GM18505 (cell line): ENCODE measurements around the gene PIP5K1A.
A peak's percentile ranks its signal among the peaks of the same experiment; 100 is the strongest.
"Not testable (repeated sequence)": the region's sequence is repeated elsewhere in the genome, so short reads cannot be mapped to it uniquely, and the experiment has no call there.

Source experiments
- ATAC-seq: cut with Tn5 transposase; IDR thresholded peaks from one replicate; pipeline ENCODE4 v1.9.1; 2021; ENCODE audit not compliant: unreplicated experiment
- POLR2A ChIP-seq: IDR thresholded peaks from 4 replicates; pipeline ENCODE4 v1.6.1; 2011; ENCODE audit warnings: borderline replicate concordance; ENCODE audit not compliant: insufficient read depth, insufficient read length; ENCODE audit errors: extremely low read depth

Gene PIP5K1A

DNA sequence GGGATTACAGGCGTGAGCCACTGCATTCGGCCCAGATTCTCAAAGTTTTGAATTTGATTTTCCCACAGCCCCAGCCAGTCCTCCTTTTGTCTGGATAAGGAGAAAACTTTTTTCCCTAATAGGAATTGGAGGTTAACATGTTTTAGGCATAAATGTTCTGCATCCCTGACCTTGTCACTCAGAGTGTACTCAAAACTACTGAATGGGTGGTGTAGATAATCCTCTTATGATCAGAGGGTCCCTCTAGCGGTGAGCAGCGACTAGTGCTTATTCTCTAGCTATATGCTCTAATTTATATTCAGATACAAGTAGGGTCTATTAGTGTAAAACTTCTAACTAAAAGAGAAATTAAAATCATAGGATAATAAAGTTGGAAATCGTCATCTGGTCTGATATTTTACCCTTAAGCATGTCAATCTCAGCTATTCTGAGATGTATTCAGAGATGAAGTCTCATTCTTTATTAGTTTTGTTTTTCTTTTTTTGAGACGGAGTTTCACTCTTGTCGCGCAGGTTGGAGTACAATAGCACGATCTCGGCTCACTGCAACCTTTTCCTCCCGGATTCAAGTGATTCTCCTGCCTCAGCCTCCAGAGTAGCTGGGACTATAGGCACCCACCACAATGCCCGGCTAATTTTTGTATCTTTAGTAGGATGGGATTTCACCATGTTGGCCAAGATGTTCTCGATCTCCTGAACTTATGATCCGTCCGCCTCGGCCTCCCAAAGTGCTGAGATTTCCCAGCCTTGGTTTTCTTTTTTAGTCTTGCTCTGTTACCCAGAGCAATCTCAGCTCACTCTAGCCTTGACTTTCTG lies 53.5 kb downstream of the PIP5K1A start:
- ATAC-seq = no peak
- no peak for TF ChIP-seq POLR2A

DNA sequence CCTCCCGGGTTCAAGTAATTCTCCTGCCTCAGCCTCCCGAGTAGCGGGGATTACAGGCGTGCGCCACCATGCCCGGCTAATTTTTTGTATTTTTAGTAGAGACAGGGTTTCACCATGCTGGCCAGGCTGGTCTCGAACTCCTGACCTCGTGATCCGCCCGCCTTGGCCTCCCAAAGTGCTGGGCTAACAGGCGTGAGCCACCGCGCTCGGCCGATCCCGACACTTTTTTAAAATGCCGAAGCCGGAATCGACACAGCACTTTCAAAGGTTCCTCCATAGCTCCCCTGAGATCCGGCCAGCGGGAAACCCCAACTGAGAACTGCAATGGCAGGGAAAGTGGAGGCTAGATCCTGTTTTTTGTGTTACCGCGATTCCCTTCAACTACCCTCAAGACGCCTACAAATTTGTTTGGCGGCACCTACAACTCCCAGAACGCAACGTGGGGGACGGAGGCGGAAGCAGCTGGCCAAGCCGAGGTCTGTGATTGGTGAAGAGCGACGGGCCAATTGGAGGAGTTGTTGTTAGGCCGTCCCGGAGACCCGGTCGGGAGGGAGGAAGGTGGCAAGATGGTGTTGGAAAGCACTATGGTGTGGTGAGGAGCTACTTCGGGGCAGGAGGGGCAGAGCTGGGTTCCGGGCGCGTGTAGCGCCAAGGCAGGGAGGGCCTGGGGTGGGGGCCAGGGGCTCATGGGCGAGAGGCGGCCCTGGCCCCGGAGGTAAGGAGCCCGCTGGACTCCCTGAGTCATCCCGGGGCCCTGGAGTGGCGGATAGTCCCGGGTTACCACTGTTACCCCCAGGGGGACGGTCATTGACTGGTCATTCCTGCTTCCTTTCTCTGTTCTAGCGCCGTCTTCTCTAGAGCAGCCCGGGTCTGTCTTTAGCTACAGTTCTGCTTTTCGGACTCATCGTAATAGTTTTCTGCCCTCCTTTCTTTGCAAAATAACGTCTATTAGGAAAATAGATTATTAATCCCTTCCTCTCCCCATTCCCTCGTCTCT lies 56.2 kb downstream of the PIP5K1A start, which contains the start of gene PSMD4:
Gene PSMD4, plus strand, starts transcription at position 518 of the 997 bp plus-strand sequence. Its CDS starts 49 bp downstream, at position 567.
- TF ChIP-seq POLR2A = peak; percentile 96
- ATAC-seq = peak; percentile 91

DNA sequence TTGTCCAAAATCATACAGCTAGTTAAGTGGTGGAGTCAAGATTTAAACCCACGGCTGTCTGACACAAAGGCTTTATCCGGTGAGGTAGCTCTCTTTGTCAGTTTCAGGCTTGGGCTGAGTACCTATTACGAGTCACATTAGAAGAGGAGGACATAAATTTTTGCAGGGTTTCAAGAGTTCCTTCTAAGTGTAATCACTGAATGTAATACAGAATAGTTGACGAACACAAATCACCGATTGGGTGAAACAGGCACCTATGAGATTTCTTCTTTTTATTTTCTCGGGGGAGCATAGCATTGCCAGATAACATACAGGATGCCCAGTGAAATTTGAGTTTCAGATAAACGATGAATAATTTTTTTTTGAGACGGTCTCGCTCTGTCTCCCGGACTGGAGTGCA lies 57.0 kb downstream of the PIP5K1A start:
- no peak for ATAC-seq
- TF ChIP-seq POLR2A = no peak

DNA sequence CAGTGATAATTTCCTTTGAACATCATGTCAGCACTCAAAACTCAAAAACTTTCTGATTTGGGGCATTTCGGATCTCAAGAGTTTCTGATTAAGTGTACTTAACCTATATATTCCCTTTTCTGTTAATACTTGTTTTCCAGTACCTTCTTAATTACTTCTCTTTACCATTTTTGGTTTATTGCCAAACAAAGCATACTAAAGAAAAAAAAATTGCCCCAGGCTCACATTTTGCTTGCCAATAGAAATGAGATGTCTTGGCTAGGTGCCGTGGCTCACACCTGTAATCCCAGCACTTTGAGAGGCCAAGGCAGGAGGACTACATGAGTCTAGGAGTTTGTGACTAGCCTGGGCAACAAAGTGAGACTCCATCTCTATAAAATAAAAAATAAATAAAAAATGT lies 61.0 kb downstream of the PIP5K1A start:
- ATAC-seq = no peak
- no peak for TF ChIP-seq POLR2A

DNA sequence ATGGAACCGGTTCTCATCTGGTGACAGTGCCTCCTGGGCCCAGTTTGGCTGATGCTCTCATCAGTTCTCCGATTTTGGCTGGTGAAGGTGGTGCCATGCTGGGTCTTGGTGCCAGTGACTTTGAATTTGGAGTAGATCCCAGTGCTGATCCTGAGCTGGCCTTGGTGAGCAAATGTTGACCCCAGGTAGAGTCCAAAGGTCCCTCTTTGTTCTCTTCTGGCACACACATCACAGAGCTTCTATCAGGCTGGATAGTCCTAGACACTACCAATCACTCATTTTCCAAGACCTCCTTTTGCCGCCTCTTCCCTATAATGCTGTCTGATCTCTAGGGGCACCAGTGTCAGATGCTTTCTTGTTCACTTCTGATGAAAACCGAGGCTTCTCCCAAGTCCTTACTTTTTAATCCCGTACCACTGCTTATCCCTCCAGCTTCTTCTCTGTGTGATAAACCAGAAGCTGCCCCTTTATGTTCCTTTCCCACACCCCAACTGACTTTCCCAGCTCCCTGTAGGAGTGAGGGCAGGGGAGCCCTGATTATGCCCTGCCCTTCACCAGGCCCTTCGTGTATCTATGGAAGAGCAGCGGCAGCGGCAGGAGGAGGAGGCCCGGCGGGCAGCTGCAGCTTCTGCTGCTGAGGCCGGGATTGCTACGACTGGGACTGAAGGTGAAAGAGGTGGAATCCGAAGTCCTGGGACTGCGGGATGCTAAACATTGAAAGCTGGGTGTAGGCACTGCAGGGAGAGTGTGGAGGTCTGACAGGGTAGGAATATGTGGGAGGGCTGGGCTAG lies 67.3 kb downstream of the PIP5K1A start:
- no peak for TF ChIP-seq POLR2A
- no peak for ATAC-seq

DNA sequence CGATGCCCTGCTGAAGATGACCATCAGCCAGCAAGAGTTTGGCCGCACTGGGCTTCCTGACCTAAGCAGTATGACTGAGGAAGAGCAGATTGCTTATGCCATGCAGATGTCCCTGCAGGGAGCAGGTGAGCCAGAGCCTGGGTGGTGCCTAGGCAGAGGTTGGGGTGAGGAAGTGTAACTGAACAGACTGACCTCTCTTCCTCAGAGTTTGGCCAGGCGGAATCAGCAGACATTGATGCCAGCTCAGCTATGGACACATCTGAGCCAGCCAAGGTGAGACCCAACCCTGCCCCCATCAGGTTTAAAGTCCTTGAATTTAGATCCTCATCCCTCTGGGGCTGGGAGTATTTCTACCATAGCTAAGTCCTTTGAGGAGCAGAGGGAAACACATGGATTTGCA lies 68.0 kb downstream of the PIP5K1A start:
- no peak for TF ChIP-seq POLR2A
- ATAC-seq = no peak

DNA sequence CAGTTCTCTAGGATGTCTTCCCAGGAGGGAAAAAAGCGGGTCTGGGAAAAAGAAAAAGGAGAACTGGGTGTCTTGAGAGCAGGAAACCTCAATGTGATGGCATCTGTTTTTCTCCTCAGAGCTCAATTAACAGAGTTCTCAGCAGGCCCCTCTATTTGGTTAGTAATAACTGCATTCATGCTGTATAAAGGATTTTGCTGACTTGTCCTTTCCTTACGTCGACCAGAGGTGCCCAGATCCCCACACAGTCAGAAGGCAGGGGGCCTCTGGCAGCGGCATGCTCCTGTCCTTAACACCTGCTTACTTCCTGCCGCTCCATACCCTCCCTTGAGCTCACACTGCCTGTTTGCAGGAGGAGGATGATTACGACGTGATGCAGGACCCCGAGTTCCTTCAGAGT lies 68.5 kb downstream of the PIP5K1A start:
- no peak for ATAC-seq

DNA sequence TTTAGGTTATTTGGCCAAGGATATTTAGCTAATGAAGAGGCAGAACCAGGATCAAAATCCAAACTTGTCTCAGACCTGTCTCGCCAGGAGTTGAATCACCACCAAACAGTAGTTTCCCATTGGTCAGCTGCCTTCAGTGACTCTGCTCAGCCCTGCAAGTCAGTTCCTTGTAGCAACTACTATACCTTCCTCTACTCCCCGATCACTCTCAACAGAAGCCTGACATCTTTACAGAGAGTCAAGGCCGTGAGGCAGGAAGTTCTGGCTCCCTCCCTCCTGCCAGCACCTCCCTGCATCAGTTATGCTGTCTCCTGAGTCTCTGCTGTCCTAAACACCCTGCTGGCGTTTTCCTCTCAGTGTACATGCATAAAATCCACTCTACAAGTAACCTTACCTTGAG lies 69.4 kb downstream of the PIP5K1A start:
- ATAC-seq = no peak
- no peak for TF ChIP-seq POLR2A

More for the DNA sequence above, 68.5 kb downstream of the PIP5K1A start:
- TF ChIP-seq POLR2A = no peak

DNA sequence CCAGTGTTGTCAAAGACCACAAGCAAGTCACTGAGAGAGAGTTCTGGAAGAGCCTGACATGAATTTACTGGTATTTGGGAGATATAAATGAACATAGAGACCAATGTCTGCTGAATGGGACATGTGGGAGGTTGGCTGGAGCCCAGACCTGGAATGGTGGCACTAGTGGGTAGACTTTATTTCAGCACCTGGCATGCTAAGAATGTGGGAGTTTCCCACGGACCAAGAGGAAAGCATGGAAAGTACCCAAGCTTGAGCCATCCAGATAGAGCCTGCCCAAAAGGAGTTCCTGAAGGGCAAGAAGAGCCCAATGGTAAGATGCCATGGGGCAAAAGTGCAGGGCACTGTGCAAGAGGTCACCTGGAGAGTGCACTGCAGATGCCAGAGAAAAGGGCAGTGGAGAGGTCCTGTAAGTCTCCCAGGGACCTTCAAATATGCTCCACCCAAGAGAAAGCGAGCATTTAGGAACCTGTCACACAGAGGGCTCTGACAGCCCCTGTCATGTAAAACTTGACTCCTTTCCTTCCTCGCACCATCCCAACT lies 75.6 kb downstream of the PIP5K1A start:
- TF ChIP-seq POLR2A = no peak
- no peak for ATAC-seq

DNA sequence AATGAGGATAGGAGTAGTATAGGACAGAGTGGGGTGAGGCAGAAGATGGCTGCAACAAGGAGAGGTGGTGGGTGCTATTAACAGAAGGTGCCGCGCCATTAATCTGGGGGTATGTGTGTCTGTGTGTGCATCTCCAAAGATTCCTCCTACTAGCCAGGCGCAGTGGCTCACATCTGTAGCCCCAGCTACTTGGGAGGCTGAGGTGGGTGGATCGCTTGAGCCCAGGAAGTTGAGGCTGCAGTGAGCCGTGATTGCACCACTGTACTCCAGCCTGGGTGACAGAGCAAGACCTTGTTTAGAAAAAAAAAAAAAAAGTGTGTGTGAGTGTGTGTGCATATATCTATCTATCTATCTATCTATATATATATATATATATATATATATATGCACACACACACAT lies 77.0 kb downstream of the PIP5K1A start:
- not testable (repeated sequence) for ATAC-seq

DNA sequence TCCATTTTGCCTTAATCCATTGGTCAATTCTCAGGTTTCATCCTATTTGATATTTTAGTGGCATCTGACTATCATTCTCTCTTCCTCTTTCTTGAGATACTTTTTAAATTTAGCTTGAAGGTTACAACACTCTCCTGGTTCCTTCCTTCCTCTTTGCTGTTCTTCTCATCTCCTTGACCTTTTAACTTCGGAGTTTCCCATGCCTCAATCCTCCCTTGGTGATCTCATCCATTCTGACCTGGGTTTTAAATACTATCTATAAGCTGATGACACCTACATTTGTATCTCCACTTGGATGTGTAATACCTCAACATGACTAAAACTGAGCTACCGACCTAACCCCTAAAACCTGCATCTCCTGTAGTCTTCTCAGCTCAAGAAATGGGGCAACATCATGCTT lies 78.9 kb downstream of the PIP5K1A start:
- no peak for TF ChIP-seq POLR2A
- no peak for ATAC-seq

DNA sequence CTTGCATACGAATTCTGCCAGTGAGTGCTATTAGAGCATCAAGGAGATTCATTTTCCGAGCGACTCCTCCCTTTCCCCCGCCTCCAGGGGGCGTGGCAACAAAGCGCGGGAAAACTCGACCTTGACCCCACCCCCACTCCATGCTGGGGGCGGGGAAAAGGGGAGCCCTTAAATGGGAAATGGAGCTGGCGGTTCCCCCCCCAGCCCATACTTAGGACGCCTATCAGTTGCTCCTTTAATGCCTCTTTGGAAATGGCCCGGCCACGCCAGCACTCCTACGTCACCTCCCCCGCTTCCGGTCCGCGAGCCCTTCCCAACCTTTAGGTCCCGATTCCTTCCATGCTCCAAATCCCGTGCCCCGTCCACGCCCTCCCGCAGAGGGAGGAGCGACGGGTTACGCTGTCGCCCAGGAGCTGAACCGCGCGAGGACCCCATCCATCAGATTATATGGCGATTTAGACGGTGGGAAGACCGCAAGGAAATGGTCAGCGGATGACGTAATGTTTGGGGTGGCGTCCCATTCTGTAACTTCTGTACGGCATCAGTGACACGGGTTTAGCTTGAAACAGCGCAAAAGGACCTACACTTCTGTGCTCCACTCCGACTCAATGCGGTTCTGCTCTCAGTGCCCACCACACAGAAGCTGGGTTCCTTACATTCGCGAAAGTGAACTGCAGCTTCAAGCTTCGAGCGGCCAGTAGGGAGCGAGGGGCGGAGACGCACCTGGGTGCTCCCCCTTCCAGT lies 83.0 kb downstream of the PIP5K1A start:
- peak; percentile 78 for TF ChIP-seq POLR2A
- ATAC-seq = peak; percentile 25
